Measurements from ENCODE around the gene FAM20A.
A peak's percentile ranks its signal among the peaks of the same experiment; 100 is the strongest.
"Not testable (repeated sequence)": the region's sequence is repeated elsewhere in the genome, so short reads cannot be mapped to it uniquely, and the experiment has no call there.

FAM20A gene

DNA sequence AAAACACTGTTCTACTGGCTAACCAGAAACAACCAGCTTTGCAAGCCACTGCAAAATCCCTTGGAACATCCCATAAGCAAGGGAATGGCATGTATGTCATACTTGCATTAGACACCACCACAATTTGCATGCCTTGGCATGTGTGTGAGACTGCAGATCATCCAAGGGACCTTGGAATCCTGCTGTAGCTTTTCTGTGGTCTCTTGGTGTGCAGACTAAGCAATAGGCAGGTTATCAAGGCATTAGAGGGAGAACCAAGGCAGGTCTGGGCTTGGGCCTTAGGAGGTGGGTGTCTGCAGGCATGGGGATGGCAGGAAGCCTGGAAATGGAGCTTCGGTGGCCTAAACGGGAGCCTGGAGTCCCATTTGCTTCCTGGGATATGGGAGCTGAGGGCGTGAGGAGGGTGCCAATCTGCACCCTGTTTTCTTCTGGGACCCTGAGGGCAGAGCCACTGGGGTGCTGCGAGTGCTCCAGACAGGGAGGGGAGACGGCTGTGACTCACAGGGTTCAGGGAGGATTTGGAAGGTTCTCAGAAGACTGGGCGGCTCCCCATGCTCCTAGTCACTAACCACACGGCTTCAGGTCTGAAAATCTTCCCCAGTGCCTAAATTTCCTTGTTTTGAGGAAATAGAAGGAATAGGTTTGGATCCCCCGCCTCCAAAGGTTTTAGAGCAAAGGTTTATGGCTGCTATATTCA, 36.6 kb downstream of the FAM20A start:
- DNase-seq, result no peak

DNA sequence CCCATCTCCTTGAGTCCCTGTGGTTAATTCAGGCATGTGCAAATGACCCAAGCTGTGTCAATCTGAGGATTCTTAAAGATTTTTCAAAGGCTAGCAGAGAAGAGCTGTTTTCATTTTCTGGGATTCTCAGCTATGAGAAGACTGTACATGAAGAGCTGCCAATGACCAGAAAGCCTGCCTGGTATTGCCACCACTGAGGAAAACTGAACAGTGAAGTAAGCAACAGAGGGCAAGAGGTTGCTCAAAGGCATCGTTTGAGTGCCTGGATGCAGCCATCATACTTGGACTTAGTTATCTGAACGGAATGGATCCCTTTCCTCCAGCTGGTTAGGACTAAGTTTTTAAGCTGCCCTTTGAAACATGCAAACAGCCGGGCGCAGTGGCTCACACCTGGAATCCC, 38.4 kb downstream of the FAM20A start:
- DNase-seq, result no peak

DNA sequence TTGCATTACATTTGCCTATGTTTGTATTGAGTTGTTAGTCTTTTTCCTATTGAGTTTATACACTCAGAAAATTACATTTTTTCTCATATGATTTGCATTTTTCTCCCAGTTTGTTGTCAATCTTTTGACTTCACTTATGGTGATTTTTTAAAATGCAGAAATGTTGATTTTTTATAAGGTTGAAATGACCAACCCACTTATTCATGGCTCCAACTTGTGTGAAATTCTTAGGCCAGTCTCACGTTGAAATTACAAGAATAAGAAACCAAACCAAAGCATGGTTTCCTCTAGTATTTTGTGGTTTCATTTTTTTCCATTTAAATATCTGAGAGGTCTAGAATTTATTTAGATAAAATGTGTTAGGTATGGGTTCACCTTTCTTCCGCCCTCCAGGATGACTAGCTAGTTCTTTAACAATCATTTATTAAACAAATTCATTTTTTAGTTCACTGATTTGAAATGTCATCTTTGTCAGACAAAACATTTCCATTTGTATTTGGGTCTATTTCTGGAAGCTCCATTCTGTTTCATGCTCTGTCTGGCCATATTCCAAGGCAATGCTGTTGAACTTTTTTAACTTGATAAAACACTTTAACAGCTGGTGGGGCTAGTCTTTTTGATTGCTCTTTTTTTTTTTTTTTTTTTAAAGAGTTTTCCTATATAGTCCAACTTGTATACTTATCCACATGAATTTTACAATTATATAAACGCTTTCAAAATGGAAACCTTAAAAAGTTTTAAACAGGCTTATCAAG, 40.0 kb downstream of the FAM20A start:
- DNase-seq, result no peak

DNA sequence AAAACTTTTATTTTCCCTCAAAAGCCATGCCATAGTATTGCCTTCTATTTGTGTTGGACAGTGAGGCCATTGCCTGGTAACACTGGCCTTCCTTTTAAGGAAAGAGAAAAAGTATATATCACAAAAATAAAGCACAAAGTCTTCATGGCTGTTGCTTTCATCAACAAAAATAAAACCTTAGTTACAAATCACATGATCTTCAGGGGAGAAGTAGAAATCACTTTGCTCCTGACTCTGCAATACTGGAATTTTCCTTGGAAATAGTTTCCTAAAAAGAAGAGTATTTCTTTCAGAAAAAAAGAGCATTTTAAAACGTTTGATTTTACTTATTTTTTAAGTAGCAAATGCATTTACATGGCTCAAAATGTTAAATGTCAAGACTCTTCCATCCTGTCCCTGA, 41.9 kb downstream of the FAM20A start:
- DNase-seq, result no peak

DNA sequence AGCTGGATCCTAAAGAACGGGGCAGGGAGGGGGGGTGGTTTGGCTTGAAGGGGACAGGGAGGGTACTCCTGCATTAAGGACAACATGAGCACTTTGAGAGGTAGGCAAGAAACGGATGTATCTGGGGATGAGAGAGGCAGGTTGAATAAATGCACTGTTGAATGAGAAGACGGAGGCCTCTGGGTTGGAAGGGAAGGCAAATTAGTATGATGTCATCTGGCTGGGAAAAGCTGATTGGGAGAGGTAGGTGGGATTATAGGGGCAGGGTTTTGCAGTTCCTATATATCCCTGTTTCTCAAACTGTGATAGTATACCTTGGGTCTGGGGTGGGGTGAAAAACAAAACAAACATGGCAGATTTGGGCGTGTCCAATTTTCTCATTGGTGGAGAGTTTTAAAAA, 44.6 kb downstream of the FAM20A start:
- DNase-seq, result no peak

DNA sequence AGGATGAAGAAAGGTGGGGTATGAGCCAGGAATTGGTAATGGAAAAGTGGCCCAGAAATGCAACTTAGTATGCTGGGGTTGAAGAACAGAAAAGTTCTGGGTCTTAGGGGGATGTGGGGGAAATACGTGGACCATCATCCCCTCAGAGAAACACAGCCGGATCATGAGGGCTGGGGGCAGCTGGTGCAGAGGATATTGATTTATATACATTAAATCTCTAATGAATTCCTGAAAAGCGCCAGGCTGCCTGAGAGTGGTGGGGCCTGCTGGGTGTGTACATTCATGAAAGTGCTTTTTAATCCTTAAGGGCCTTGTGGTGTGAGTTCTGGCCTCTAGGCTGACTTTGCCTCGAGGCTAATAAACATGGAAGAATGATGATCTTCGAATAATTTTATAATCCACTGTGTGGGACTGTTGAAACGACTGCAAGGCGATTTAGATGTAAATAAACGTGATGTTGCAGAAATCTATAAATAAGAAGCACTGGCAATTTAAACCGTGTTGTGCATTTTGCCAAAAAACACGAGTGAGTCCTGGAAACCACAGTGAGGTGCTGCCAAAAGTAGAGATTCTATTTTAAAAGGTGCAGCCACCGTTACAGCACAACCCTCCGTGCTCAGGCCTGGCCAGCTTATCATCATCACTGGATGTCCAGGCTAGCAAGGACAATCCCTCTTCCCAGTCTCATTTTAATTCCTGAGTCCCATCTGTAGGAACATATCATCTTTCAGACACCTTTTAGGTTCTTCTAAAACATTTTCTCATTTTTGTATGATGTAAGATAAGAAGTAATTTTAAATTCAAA, 56.9 kb downstream of the FAM20A start:
- no peak for DNase-seq

DNA sequence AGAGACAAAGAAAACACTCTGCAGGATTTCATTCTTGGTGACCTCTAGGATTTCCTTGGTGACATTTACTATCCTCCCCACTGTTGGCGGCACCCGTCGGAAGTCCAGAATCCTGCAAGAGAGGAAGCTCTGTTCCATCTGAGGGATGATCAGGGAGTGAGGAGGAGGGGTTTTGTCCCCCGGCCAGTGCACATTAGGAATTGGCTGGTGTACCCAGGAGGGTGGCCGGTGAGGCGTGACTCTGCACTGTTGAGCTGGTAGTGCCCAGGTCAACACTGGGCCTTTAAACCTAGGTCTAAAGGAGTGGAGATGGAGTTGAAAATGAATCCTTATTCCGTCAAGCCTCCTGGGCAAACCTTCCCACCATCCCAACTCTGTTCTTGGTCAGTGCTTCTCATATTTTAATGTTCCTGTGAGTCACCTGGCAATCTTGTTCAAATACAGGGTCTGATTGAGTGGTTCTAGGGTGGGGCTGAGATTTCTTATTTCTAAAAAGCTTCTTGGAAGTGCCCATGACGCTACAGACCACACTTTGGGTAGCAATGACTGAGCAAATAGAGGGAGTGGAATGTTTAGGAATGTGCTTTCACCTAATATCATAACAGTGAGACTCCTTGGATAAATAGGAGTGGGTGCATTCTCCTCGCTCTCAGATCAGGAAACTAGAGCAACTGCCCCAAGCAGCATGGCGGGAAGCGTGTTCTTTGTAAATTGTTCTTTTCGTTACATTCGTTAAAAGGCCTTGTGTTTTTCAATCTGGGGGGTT, 58.3 kb downstream of the FAM20A start:
- no peak for DNase-seq

DNA sequence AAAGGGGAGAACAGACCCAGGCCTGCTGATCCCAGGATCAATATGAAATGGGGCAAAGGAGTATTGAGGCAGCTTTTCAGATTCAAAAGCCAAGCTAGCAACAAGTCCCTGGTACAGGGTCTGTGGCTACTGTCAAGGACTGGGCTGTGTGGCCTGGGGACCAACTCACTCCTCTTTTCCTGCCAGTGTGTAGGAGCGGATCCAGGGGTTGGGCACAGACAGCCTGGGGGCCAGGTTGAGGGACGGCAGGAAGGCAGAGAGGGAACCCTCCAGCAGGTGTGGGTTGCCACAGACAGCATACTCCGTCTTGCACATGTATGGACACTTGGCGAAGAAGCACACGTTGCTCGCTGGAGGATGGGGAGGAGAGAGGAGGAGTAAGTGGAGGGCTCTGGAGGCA, 59.4 kb downstream of the FAM20A start:
- no peak for DNase-seq

DNA sequence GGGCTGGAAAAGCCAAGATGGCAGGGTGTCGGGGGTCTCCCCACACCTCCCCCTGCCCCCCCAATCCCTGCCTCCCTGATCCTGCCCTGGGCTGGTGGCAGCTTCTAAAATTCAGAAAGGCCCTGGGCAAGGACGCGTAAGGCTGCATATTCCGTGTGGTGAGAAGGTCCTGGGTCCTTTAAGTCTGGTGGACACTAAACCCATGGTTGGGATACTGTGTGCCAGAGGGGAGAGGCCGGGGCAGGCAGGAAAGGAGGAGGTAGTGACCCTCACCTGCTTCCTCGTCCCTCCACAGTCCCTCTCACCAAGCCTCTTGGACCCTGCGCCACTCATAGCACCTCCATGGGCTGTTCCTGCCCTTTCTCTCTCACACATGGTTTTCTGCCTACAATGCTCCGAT, 60.2 kb downstream of the FAM20A start:
- DNase-seq, result no peak

DNA sequence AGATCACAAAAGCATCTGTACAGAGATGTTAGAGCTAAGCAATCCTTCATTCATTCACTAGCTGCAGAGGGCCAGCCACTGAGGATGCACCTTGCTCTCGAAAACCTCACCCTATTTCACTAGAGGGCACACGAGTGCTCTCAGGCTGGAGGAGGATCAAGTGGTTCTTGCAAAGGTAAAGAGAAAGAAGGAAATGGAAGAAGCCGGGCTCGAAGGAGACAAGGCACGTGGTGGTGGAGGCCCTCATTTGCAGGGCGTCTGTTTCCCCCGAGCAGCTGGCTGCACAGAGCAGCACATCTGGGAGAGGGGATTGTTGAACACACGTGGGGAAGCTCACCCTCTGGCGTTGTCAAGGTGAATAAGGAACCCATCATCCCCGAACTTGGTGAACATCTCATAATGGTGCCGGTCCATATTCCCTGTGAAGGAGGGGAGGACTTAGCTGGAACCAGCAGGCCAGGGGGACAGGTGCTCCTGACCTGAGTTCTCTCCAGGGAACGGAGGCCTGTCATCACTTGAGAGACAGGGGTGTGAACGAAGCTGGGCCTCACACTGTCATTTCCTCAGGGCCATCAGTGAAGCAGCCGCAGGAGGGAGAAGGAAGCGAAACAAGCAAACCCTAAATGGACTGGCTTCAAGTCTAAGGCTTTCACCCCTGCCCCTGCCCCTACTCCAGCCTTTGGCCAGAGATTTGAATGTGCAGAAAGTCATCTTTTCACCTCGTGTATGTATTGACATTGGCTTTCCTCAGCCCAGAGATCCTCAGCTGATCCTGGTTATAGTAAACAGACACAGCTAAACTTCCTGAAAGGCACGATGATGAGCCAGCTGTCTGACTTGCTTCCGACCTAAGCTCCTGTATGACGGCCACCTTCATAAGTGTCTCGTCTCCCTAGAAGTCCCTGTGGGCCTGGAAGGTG, 61.4 kb downstream of the FAM20A start:
- no peak for DNase-seq

DNA sequence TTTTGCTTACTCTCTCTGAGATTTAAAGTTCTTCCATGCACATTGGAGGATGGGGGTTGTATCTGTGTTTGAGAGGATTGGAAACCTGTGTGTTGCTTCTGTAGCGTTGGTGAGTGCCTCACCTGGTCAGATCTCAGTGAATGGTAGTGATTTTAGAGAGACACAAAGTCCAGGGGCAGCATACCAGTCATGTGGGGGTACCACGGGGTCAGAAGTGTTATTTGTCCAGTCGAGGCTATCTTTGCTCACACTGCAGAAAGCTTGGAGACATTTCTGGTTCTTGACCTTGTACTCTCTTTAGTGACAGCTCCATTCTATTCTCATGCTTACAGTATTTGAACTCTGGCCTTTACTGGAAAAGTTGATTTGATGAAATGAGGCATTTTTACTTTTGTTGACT, 65.2 kb downstream of the FAM20A start:
- DNase-seq, result no peak

DNA sequence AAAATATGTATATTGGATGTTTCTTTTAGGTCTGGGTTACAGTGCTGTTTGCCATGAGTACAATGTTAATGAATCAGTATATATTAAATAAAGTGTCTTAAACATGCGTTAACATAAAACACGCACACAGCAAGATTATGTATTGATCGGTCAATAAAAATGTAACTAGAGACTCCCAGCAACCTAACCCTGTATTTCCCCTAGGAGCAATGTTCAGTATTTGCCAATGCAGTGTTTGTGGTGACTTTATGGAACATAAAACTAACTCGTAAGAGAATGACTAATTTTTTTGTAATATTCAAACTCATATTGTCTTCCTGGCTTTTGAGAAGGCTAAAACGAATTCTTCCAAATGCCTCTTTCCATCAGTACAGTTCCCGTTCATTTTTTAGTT, 66.5 kb downstream of the FAM20A start:
- DNase-seq, result no peak

DNA sequence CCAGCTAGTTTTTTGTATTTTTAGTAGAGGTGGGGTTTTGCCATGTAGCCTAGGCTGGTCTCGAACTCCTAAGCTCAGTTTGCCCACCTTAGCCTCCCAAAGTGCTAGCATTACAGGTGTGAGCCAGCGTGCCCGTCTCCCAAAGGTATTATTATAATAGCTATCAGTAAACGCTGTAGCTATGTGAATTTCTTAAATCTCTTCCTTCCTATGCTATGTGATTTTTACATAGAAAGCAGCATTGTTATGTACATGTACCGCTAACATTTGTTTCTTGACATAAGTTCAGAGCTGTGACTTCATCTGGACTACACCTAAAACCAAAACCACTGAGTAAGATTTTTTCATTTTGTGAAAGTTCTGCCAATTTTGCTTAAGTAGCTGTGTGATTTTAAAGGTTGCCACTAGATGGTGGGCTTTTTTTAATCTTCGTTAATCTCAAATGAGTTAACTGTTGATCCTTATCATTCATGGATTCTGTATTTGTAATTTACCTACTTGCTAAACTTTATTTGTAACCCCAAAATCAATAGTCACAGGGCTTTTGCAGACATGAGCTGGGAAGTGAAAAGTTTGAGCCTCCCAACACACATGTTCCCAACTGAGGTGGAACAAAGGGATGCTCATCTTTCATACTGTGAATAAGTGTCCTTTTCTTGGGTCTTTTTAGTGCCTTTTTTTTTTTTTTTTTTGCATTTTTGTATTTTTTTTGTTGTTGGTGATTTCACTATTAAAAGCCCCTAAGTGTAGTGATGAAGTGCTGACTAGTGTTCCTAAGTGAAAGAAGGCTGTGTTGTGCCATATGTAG, 67.1 kb downstream of the FAM20A start:
- DNase-seq, result peak; percentile 11

DNA sequence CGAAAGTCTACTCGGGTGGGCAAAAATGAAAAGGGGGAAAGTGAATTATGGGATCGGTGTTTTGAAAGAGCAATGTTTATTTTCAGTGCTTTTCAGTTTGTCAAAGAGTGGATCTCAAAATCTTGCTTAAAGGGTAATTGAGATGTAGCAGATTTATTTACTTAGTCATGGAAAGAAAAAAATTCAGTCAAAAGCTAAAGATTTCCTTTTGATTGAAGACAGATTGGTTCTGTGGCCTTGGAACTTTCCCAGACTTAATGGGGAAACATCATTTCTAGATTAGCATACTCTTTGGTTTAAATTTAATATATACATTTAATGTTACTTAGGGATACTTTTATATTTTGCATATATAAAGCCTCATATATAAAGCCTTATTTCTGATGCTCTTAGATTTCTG, 68.3 kb downstream of the FAM20A start:
- DNase-seq, result no peak

DNA sequence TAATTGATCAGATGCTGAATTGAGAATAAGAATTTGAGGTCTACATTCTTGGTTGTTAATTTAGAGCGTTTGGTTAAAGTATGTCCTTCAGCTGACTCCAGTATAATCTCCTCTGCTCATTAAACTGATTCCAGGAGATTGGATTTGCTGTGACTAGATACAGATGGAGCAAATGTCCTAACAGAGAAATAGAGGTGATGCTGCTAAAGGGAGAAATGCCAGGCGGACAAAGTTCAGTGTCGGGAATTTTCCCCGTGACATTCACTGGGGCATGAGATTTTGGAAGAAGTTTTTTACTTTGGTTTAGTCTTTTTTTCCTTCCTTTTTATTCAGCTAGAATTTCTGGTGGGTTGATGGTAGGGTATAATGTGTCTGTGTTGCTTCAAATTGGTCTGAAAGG, 69.9 kb downstream of the FAM20A start:
- no peak for DNase-seq

DNA sequence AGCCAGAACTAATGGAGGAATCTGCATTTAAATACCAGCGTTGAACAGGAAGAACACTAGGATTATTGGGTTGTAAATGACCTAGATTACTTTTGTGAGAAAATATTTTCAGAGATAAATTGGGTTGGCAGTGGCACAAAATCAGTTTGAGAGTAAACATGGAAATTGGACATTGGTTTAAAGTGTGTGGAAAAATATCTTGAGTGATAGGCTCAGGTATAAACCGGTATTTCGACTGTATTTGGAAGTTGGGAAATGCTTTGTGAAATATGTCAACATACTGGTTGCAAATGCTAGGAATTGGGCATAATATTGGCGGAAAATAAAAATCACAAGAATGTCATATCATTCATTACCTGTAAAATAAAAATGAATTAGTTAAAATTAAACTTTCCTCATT, 73.9 kb downstream of the FAM20A start:
- no peak for DNase-seq

DNA sequence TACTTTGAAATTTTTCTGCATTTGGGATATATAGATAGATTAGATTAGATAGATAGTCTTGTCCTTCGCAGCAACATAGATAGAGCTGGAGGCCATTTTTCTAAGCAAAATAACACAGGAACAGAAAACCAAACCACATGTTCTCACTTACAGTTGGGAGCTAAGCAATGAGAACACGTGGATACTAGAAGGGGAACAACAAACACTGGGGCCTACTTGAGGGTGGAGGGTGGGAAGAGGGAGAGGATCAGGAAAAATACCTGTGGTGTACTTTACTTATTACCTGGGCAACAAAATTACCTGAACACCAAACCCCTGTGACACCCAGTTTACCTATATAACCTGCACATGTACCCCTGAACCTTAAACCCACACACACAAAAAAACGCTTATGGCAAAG, 74.6 kb downstream of the FAM20A start:
- DNase-seq, result no peak

DNA sequence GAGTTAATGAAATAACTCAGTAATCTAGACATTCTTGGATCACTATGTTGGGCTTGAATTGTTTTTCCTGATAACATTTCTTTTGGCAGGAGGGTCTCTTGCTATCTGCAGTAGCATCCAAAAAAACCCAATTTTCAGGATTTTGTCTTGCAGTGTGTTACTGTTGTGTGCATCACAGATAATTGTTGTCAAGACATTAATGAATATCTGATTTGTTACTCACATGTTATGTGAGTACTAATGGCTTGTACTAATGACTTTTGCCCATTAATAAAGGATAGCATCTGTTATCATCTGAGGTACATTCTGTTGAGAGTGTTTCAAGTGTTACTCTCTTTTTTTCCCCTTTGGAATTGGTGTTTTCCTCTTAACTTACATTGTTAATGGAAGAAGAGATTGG, 78.9 kb downstream of the FAM20A start:
- no peak for DNase-seq

DNA sequence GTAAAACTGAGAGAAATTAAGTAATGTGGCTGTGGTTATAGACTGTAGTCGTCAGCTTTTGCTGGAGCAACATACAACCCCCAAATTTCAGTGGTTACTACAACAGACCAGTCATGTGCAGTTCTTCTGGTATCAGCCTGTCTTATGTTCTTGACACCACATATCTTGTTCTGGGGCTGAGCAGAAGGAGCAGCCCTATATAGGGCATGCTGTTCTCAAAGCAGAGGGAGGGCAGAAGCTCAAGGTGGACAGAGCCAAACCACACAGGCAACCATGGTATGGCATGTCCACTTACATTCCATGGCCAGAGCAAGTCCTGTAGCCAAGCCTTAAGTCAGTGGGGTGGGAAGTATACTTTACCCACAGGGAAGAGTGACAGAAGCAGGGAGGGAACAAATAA, 81.3 kb downstream of the FAM20A start:
- DNase-seq, result no peak

DNA sequence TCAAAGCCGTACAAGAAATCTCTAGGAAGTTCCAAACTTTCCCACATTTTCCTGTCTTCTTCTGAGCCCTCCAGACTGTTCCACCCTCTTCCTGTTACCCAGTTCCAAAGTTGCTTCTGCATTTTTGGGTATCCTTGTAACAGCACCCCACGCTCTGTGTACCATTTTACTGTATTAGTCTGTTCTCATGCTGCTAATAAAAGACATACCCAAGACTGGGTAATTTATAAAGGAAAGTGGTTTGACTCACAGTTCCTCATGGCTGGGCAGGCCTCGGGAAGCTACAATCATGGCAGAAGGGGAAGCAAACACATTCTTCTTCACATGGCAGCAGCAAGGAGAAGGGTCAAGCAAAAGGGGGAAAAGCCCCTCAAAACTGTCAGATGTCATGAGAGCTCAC, 82.1 kb downstream of the FAM20A start:
- not testable (repeated sequence) for DNase-seq

Measured in fibroblast of skin of back (primary cell).